Peyer's patch (tissue), 4 donors: ENCODE data around the gene PRICKLE2. TPM values are rescaled to one million over a fixed set of nuclear protein-coding genes. Genes with fewer than 3 reads are reported as not detected.

Experiments used
- DNase-seq, 3 donors: peaks; one replicate each; pipeline ENCODE4 v3.0.0-alpha.2; 2017 to 2019
- H3K27ac ChIP-seq, 4 donors: fragments of 200-600 bp; sonication (generic); one replicate each; pipeline ENCODE4 v1.5.1; 2016 to 2019
- H3K27me3 ChIP-seq, 2 donors: fragments of 200-600 bp; sonication (generic); one replicate each; pipeline ENCODE4 v1.5.1; 2019
- H3K36me3 ChIP-seq, 3 donors: fragments of 200-600 bp; sonication (generic); one replicate each; pipeline ENCODE4 v1.5.1; 2016 to 2019
- H3K4me1 ChIP-seq, 4 donors: fragments of 200-600 bp; sonication (generic); one replicate each; pipeline ENCODE4 v1.5.1; 2016 to 2019
- H3K4me3 ChIP-seq, 4 donors: fragments of 200-600 bp; sonication (generic); 1 replicate in 3 of 4; 2 replicates in 1 of 4; pipeline ENCODE4 v1.5.1; 2016 to 2019; ENCODE audit warnings: mild to moderate bottlenecking in 1 of 4
- H3K9me3 ChIP-seq, 4 donors: fragments of 200-600 bp; sonication (generic); one replicate each; pipeline ENCODE4 v1.5.1; 2016 to 2019; ENCODE audit warnings: mild to moderate bottlenecking in 1 of 4
- POLR2A ChIP-seq, 2 donors: fragments of 450-650 bp; IDR thresholded peaks; one replicate each; pipeline ENCODE4 v1.5.1; 2017; ENCODE audit warnings: antibody characterized with exemption in 2 of 2, mild to moderate bottlenecking in 2 of 2, moderate library complexity in 2 of 2
- total RNA-seq, 4 donors: library from RNA; depleted of rRNA; stranded (reverse); fragments of >200 nt; gene quantifications; one replicate each; pipeline ENCODE4 v1.1.0, GENCODE V29; 2016
- TF ChIP-seq, protein P1 (sequence below), 6 experiments: fragments of 450-650 bp in 4 of 6; fragments of 200-600 bp in 2 of 6; sonication (generic) in 1 of 6; IDR thresholded peaks; one replicate each; pipeline ENCODE4 v1.5.1; 2017 to 2019; ENCODE audit warnings: antibody characterized with exemption in 6 of 6, mild to moderate bottlenecking in 3 of 6, moderate library complexity in 1 of 6

The PRICKLE2 gene
- total RNA-seq, 4 donors from 2014 or later, result 3.5 to 22.3 (median 11.8) TPM

DNA sequence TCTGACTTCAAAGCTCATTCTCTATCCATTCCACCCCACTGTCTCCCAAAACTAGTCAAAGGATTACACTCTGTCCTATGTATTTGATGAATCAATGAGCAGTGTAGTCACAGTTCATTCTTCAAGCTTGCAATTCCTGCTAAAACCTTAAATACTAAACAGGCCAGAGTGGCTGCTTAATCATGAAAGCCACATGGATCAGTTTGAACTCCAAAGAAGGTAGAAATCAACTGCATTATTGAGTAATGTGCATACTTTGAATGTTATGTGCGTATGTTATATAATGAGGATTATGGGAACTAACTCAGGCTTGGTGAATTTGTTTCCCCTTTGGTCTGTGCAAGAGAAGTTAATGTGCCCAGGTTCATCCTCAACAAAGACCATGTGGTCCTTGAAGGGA, 45.4 kb downstream of the PRICKLE2 start:
- Histone ChIP-seq H3K9me3 (no peaks in the 10 kb centered on the region), H3K27me3 (no peaks in the 10 kb centered on the region), H3K4me3 (no peak overlapping the region), H3K4me1 (no peaks in the 10 kb centered on the region), H3K27ac (no peak overlapping the region), H3K36me3 (no peaks in the 10 kb centered on the region)
- no peak for DNase-seq
- TF ChIP-seq, protein P1, sequence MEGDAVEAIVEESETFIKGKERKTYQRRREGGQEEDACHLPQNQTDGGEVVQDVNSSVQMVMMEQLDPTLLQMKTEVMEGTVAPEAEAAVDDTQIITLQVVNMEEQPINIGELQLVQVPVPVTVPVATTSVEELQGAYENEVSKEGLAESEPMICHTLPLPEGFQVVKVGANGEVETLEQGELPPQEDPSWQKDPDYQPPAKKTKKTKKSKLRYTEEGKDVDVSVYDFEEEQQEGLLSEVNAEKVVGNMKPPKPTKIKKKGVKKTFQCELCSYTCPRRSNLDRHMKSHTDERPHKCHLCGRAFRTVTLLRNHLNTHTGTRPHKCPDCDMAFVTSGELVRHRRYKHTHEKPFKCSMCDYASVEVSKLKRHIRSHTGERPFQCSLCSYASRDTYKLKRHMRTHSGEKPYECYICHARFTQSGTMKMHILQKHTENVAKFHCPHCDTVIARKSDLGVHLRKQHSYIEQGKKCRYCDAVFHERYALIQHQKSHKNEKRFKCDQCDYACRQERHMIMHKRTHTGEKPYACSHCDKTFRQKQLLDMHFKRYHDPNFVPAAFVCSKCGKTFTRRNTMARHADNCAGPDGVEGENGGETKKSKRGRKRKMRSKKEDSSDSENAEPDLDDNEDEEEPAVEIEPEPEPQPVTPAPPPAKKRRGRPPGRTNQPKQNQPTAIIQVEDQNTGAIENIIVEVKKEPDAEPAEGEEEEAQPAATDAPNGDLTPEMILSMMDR (IDR thresholded peaks at IDR 0.05), result no peak
- no peak for TF ChIP-seq POLR2A (IDR thresholded peaks at IDR 0.05)

DNA sequence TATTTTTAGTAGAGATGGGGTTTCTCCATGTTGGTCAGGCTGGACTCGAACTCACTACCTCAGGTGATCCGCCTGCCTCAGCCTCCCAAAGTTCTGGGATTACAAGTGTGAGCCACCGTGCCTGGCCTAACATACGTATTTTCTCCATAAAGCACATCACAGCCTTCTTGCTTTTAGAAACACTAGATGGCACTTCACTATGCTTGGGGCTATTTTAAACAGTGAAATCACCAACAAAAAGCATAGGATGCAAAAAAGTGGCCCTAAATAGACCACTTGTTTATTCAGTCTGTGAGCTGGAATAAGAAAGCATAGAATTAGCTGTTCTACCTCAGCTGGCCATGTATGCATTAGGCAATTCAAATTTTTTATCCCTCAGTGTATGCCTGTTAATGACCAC, 46.0 kb downstream of the PRICKLE2 start:
- Histone ChIP-seq H3K36me3 (no peaks in the 10 kb centered on the region), H3K27ac (no peak overlapping the region), H3K4me3 (no peak overlapping the region), H3K4me1 (no peaks in the 10 kb centered on the region), H3K27me3 (no peaks in the 10 kb centered on the region), H3K9me3 (no peaks in the 10 kb centered on the region)
- TF ChIP-seq, protein P1 (IDR thresholded peaks at IDR 0.05), result no peak
- TF ChIP-seq POLR2A (IDR thresholded peaks at IDR 0.05), result no peak
- no peak for DNase-seq

DNA sequence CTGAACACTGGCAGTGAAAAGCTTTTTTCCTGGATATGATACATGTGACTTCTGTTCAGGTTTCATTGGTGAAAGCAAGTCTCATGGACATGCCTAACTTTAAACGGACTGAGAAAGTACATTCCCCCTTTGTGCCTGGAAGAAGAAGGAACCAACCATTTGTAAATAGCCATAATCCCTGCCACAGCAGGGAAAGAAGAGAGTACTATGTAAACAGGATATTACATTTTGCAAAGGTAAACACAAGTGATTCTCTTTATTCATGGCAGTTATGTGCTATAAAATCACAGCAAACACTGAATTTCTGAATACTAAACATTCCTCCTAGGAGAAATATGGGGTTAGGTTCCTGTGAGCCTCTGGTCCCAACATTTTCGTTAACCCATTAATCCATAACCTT, 46.8 kb downstream of the PRICKLE2 start:
- H3K9me3 ChIP-seq, result no peaks in the 10 kb centered on the region
- H3K27ac ChIP-seq, result no peak overlapping the region
- no peak overlapping the region for H3K4me3 ChIP-seq
- no peak for DNase-seq
- H3K36me3 ChIP-seq, result no peaks in the 10 kb centered on the region
- no peaks in the 10 kb centered on the region for H3K27me3 ChIP-seq
- H3K4me1 ChIP-seq, result no peaks in the 10 kb centered on the region
- TF ChIP-seq, protein P1 (IDR thresholded peaks at IDR 0.05), result no peak

DNA sequence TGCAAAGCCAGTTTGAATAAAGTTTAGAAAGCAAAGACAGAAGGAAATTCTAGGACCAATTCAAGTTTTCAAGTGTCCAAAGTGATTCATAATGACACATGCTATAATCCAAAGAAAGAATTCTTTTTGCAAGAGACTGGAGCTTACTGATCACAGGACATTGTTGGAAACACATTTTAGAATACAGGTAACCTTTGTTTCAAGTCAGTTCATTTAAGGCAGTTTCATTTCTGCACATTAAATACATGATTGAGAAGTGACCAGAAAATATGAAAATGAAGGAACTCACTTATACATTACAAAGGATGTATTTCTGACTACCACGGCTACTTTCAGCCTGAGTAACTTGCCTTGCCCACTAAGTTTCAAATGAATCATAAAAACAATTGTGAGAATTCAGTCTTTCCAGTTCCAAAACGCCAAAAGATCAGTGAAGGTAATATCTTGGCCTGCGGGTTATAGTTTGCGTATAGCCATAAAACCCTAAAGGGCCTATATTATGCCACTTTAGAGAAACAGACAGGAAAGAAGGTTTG, 48.7 kb downstream of the PRICKLE2 start:
- DNase-seq, result no peak
- H3K27me3 ChIP-seq, result no peaks in the 10 kb centered on the region
- no peaks in the 10 kb centered on the region for H3K4me1 ChIP-seq
- H3K9me3 ChIP-seq, result no peaks in the 10 kb centered on the region
- no peaks in the 10 kb centered on the region for H3K36me3 ChIP-seq
- no peak overlapping the region for H3K27ac ChIP-seq
- TF ChIP-seq, protein P1 (IDR thresholded peaks at IDR 0.05), result no peak
- TF ChIP-seq POLR2A (IDR thresholded peaks at IDR 0.05), result no peak
- H3K4me3 ChIP-seq, result no peak overlapping the region

DNA sequence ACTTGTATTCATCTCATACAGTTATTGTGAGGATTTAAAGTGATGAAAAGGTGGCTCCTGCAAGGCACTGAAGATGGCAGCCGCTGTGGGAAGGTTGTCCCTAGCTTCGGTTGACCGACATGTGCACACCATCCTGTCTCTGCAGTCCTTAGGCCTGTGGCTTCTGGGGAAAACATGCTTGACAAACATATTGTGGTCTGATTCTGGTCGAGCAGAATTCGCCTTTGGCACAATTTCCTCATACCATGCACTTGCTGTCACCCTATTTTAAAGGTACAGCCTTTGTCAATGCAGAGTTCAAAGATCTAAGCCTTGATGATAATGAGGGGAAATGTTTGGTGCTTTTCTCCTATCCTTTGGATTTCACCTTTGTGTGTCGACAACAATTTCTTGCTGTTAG, 50.9 kb downstream of the PRICKLE2 start:
- TF ChIP-seq POLR2A (IDR thresholded peaks at IDR 0.05), result no peak
- TF ChIP-seq, protein P1 (IDR thresholded peaks at IDR 0.05), result no peak
- no peaks in the 10 kb centered on the region for H3K27me3 ChIP-seq
- H3K9me3 ChIP-seq, result no peaks in the 10 kb centered on the region
- H3K4me3 ChIP-seq, result no peak overlapping the region
- no peaks in the 10 kb centered on the region for H3K36me3 ChIP-seq
- no peak for DNase-seq
- H3K27ac ChIP-seq, result no peak overlapping the region
- no peaks in the 10 kb centered on the region for H3K4me1 ChIP-seq

DNA sequence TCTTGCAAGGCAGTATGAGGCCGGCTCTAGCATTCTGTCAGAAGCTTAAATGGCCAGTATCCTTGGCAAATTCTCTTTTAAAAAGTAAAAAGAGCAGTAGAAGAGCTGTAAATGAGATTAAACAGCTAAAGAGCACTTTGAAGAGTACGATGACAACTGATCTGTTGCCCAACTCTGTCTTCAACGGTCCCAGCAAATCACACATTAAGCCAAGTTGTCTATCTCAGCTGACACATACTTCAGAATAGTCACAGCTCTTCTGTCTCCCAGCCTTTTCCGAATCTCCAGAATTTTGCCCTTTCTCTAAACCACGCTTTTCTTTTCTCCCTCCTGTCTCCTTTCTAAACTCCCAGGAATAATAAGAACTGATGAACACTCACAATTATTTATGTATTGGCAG, 51.7 kb downstream of the PRICKLE2 start:
- TF ChIP-seq, protein P1 (IDR thresholded peaks at IDR 0.05), result no peak
- TF ChIP-seq POLR2A (IDR thresholded peaks at IDR 0.05), result no peak
- no peak overlapping the region for H3K27ac ChIP-seq
- DNase-seq, result no peak
- H3K4me3 ChIP-seq, result no peak overlapping the region
- no peaks in the 10 kb centered on the region for H3K27me3 ChIP-seq
- no peaks in the 10 kb centered on the region for H3K36me3 ChIP-seq
- H3K4me1 ChIP-seq, result no peaks in the 10 kb centered on the region
- H3K9me3 ChIP-seq, result no peaks in the 10 kb centered on the region
